ENCODE measurements around the gene PRSS2. TPM values are rescaled to one million over a fixed set of nuclear protein-coding genes. Genes with fewer than 3 reads are reported as not detected.
A peak's percentile ranks its signal among the peaks of the same experiment; 100 is the strongest.
"Not testable (repeated sequence)": the region's sequence is repeated elsewhere in the genome, so short reads cannot be mapped to it uniquely, and the experiment has no call there.

Gene PRSS2
- total RNA-seq: not detected
- not detected for polyA plus RNA-seq
- 0 reads per million in 6 experiments for total RNA-seq

GRCh38 chr7:142770661-142771352 lies at the start of gene PRSS2:
Gene PRSS2, plus strand, starts transcription at chr7:142770970. Its CDS starts 13 bp downstream, at chr7:142770983.
- Mint-ChIP-seq H3K4me1 (peaks cover 0 to 13% (median 3%) of the 10 kb centered on the region in 4 donors), H3K27me3 (peaks cover 0 to 7% (median 0%) of the 10 kb centered on the region in 5 donors), H3K4me3 (no peak within 1 kb of the TSS), H3K9me3 (no peaks in the 10 kb centered on the region), H3K27ac (no peak within 1 kb of the TSS), H3K36me3 (no peaks in the 10 kb centered on the region)
- POLR2A ChIA-PET: no interaction called here
- ATAC-seq (no peak), DNase-seq (no peak)

GRCh38 chr7:142720986-142721385 lies 49.8 kb upstream of the PRSS2 start:
- Mint-ChIP-seq H3K36me3 (no peaks in the 10 kb centered on the region), H3K27ac (peak overlapping the region in 7 of 10 donors; percentile 59 to 91 (median 70)), H3K4me1 (peaks cover 5 to 52% (median 32%) of the 10 kb centered on the region in 4 donors), H3K4me3 (peak overlapping the region; percentile 47 to 88 (median 67)), H3K9me3 (no peaks in the 10 kb centered on the region), H3K27me3 (peaks cover 0 to 2% (median 0%) of the 10 kb centered on the region in 5 donors)
- DNase-seq (no peak), ATAC-seq (peak in 1 of 2 donors; percentile 48)
- POLR2A ChIA-PET: interaction anchor here (1.3 to 1.8 kb wide), 3 partner anchors 67 to 87 kb away, joined by 5 to 9 read pairs (median 9); no protein-coding TSS in a partner anchor

GRCh38 chr7:142722248-142722794 lies 48.4 kb upstream of the PRSS2 start:
- DNase-seq: no peak
- H3K4me1 Mint-ChIP-seq: peaks cover 2 to 39% (median 21%) of the 10 kb centered on the region in 4 donors
- POLR2A ChIA-PET: no interaction called here

GRCh38 chr7:142733271-142733670 lies 37.5 kb upstream of the PRSS2 start:
- no peak overlapping the region for H3K27ac Mint-ChIP-seq
- H3K36me3 Mint-ChIP-seq: no peaks in the 10 kb centered on the region
- ATAC-seq (no peak), DNase-seq (no peak)
- POLR2A ChIA-PET: no interaction called here
- H3K9me3 Mint-ChIP-seq: no peaks in the 10 kb centered on the region
- H3K27me3 Mint-ChIP-seq: no peaks in the 10 kb centered on the region
- no peak overlapping the region for H3K4me3 Mint-ChIP-seq
- peaks cover 0 to under 1% (median 0%) of the 10 kb centered on the region in 4 donors for H3K4me1 Mint-ChIP-seq

More at GRCh38 chr7:142722248-142722794, 48.4 kb upstream of the PRSS2 start:
- Mint-ChIP-seq H3K9me3 (no peaks in the 10 kb centered on the region), H3K27me3 (peaks cover 0 to 2% (median 0%) of the 10 kb centered on the region in 5 donors), H3K36me3 (no peaks in the 10 kb centered on the region), H3K27ac (peak overlapping the region in 9 of 10 donors; percentile 27 to 96 (median 88)), H3K4me3 (peak overlapping the region; percentile 50 to 91 (median 82))
- no peak for ATAC-seq

- DNase-seq (no peak), ATAC-seq (peak; percentile 54 to 60)
- Mint-ChIP-seq H3K27ac (peak overlapping the region in 6 of 10 donors; percentile 29 to 89 (median 64)), H3K27me3 (no peaks in the 10 kb centered on the region), H3K4me3 (peak overlapping the region in 8 of 10 donors; percentile 33 to 75 (median 59)), H3K4me1 (peaks cover 0 to 28% (median 6%) of the 10 kb centered on the region in 4 donors), H3K9me3 (no peaks in the 10 kb centered on the region), H3K36me3 (no peaks in the 10 kb centered on the region)
- POLR2A ChIA-PET: interaction anchor here (0.9 kb wide), 1 partner anchor 58 kb away, joined by 3 read pairs; no protein-coding TSS in a partner anchor
These were observed 30.8 kb upstream of the PRSS2 start for GRCh38 chr7:142739923-142740492.

- Mint-ChIP-seq H3K27me3 (no peaks in the 10 kb centered on the region), H3K36me3 (no peaks in the 10 kb centered on the region), H3K9me3 (no peaks in the 10 kb centered on the region), H3K4me1 (peaks cover 0 to 28% (median 6%) of the 10 kb centered on the region in 4 donors), H3K4me3 (peak overlapping the region in 3 of 10 donors; percentile 50 to 72 (median 68)), H3K27ac (peak overlapping the region in 1 of 10 donors; percentile 36)
- DNase-seq (no peak), ATAC-seq (no peak)
- POLR2A ChIA-PET: interaction anchor here (0.9 kb wide), 1 partner anchor 57 kb away, joined by 3 read pairs; no protein-coding TSS in a partner anchor
These were observed 30.0 kb upstream of the PRSS2 start for GRCh38 chr7:142740786-142741185.

GRCh38 chr7:142741932-142742331 lies 28.8 kb upstream of the PRSS2 start:
- peaks cover 0 to 28% (median 6%) of the 10 kb centered on the region in 4 donors for H3K4me1 Mint-ChIP-seq
- H3K36me3 Mint-ChIP-seq, H3K9me3 Mint-ChIP-seq, POLR2A ChIA-PET, H3K27ac Mint-ChIP-seq, H3K27me3 Mint-ChIP-seq, DNase-seq, H3K4me3 Mint-ChIP-seq, ATAC-seq: not testable (repeated sequence)

GRCh38 chr7:142745091-142745635 lies 25.6 kb upstream of the PRSS2 start:
- Mint-ChIP-seq H3K4me3 (no peak overlapping the region), H3K9me3 (no peaks in the 10 kb centered on the region), H3K27ac (no peak overlapping the region), H3K4me1 (peaks cover 0 to 13% (median 2%) of the 10 kb centered on the region in 4 donors), H3K27me3 (no peaks in the 10 kb centered on the region), H3K36me3 (no peaks in the 10 kb centered on the region)
- no peak for ATAC-seq
- POLR2A ChIA-PET: no interaction called here
- DNase-seq: no peak

- no peak for ATAC-seq
- no peak for DNase-seq
- Mint-ChIP-seq H3K27me3 (no peaks in the 10 kb centered on the region), H3K36me3 (no peaks in the 10 kb centered on the region), H3K4me3 (no peak overlapping the region), H3K27ac (no peak overlapping the region), H3K4me1 (peaks cover 0 to 7% (median under 1%) of the 10 kb centered on the region in 4 donors), H3K9me3 (no peaks in the 10 kb centered on the region)
- POLR2A ChIA-PET: no interaction called here
These were observed 25.0 kb upstream of the PRSS2 start for GRCh38 chr7:142745745-142746144.

- H3K36me3 Mint-ChIP-seq: no peaks in the 10 kb centered on the region
- H3K4me3 Mint-ChIP-seq: no peak overlapping the region
- DNase-seq: no peak
- H3K27me3 Mint-ChIP-seq: no peaks in the 10 kb centered on the region
- peaks cover 0 to 5% (median 0%) of the 10 kb centered on the region in 4 donors for H3K4me1 Mint-ChIP-seq
- H3K9me3 Mint-ChIP-seq: no peaks in the 10 kb centered on the region
- no peak for ATAC-seq
- POLR2A ChIA-PET: no interaction called here
- H3K27ac Mint-ChIP-seq: no peak overlapping the region
These were observed 24.5 kb upstream of the PRSS2 start for GRCh38 chr7:142746264-142746663.

GRCh38 chr7:142748410-142748809 lies 22.4 kb upstream of the PRSS2 start:
- H3K27ac Mint-ChIP-seq, POLR2A ChIA-PET: not testable (repeated sequence)

GRCh38 chr7:142749218-142749993 lies 21.4 kb upstream of the PRSS2 start, which contains the start of gene PRSS1:
Gene PRSS1, plus strand, starts transcription at chr7:142749472. Its CDS starts 13 bp downstream, at chr7:142749485.
- Mint-ChIP-seq H3K9me3 (peaks cover 0 to 1% (median 0%) of the 10 kb centered on the region in 9 donors), H3K36me3 (no peaks in the 10 kb centered on the region), H3K27me3 (no peaks in the 10 kb centered on the region), H3K27ac (no peak within 1 kb of the TSS), H3K4me1 (peaks cover 0 to 1% (median 0%) of the 10 kb centered on the region in 4 donors), H3K4me3 (no peak within 1 kb of the TSS)
- no peak for DNase-seq
- POLR2A ChIA-PET: interaction anchor here (0.6 kb wide), 1 partner anchor 109 kb away, joined by 5 read pairs; no protein-coding TSS in a partner anchor
- ATAC-seq: no peak

More at GRCh38 chr7:142748410-142748809, 22.4 kb upstream of the PRSS2 start:
- H3K4me1 Mint-ChIP-seq, H3K27me3 Mint-ChIP-seq, H3K9me3 Mint-ChIP-seq, DNase-seq, ATAC-seq, H3K4me3 Mint-ChIP-seq, H3K36me3 Mint-ChIP-seq: not testable (repeated sequence)

Measured in naive thymus-derived CD8-positive, alpha-beta T cell (primary cell).